ENCODE measurements around the gene TRIM41.
A peak's percentile ranks its signal among the peaks of the same experiment; 100 is the strongest.

Gene TRIM41

GRCh38 chr5:181189962-181190710, 32.9 kb upstream of the TRIM41 start:
- H3K9me3 ChIP-seq (ENCODE audit: insufficient read depth, low read length) = no peaks in the 10 kb centered on the region
- no peaks in the 10 kb centered on the region for H3K27me3 ChIP-seq (ENCODE audit: low read length)
- H3K9me2 ChIP-seq (replicated peaks; ENCODE audit: insufficient read depth, low read length) = no peaks in the 10 kb centered on the region
- TF ChIP-seq CTCF (IDR thresholded peaks at IDR 0.05; ENCODE audit: insufficient read depth, low read length, poor library complexity, severe bottlenecking) (no peak), EZH2phosphoT487 (conservative IDR thresholded peaks at IDR 0.05; ENCODE audit: low read length) (no peak)
- H3K79me2 ChIP-seq (ENCODE audit: insufficient read depth, low read length) = no peaks in the 10 kb centered on the region
- H3K27ac ChIP-seq (ENCODE audit: low read depth, low read length) = peak overlapping the region; percentile 75
- peak overlapping the region; percentile 73 for H3K4me3 ChIP-seq (ENCODE audit: insufficient read depth, low read length, poor library complexity, severe bottlenecking)
- no peaks in the 10 kb centered on the region for H4K20me1 ChIP-seq (ENCODE audit: low read depth, low read length)
- peak overlapping the region; percentile 78 for H3K9ac ChIP-seq (ENCODE audit: low read length)
- peaks cover 39% of the 10 kb centered on the region for H3F3A ChIP-seq (ENCODE audit: insufficient read depth)
- H3K36me3 ChIP-seq (ENCODE audit: low read length) = no peaks in the 10 kb centered on the region
- peak overlapping the region; percentile 97 for H2AFZ ChIP-seq (ENCODE audit: low read depth, low read length, severe bottlenecking)
- H3K4me2 ChIP-seq (ENCODE audit: low read depth, low read length, poor library complexity, severe bottlenecking) = peak overlapping the region; percentile 89

- peaks cover 38% of the 10 kb centered on the region for H3F3A ChIP-seq (ENCODE audit: insufficient read depth)
- H2AFZ ChIP-seq (ENCODE audit: low read depth, low read length, severe bottlenecking) = peak overlapping the region; percentile 97
- H4K20me1 ChIP-seq (ENCODE audit: low read depth, low read length) = no peaks in the 10 kb centered on the region
- peak overlapping the region; percentile 78 for H3K9ac ChIP-seq (ENCODE audit: low read length)
- H3K27me3 ChIP-seq (ENCODE audit: low read length) = no peaks in the 10 kb centered on the region
- TF ChIP-seq EZH2phosphoT487 (conservative IDR thresholded peaks at IDR 0.05; ENCODE audit: low read length) (no peak), CTCF (IDR thresholded peaks at IDR 0.05; ENCODE audit: insufficient read depth, low read length, poor library complexity, severe bottlenecking) (peak; percentile 63)
- H3K4me3 ChIP-seq (ENCODE audit: insufficient read depth, low read length, poor library complexity, severe bottlenecking) = peak overlapping the region; percentile 73
- H3K36me3 ChIP-seq (ENCODE audit: low read length) = no peaks in the 10 kb centered on the region
- H3K9me3 ChIP-seq (ENCODE audit: insufficient read depth, low read length) = no peaks in the 10 kb centered on the region
- H3K79me2 ChIP-seq (ENCODE audit: insufficient read depth, low read length) = no peaks in the 10 kb centered on the region
- H3K9me2 ChIP-seq (replicated peaks; ENCODE audit: insufficient read depth, low read length) = no peaks in the 10 kb centered on the region
- H3K4me2 ChIP-seq (ENCODE audit: low read depth, low read length, poor library complexity, severe bottlenecking) = peak overlapping the region; percentile 89
- H3K27ac ChIP-seq (ENCODE audit: low read depth, low read length) = peak overlapping the region; percentile 75
These were observed 32.2 kb upstream of the TRIM41 start for GRCh38 chr5:181190711-181191525.

- Histone ChIP-seq H3K36me3 (ENCODE audit: low read length) (no peaks in the 10 kb centered on the region), H3K9ac (ENCODE audit: low read length) (peak overlapping the region; percentile 78), H2AFZ (ENCODE audit: low read depth, low read length, severe bottlenecking) (peak overlapping the region; percentile 97), H3F3A (ENCODE audit: insufficient read depth) (peaks cover 30% of the 10 kb centered on the region), H4K20me1 (ENCODE audit: low read depth, low read length) (no peaks in the 10 kb centered on the region), H3K4me2 (ENCODE audit: low read depth, low read length, poor library complexity, severe bottlenecking) (peak overlapping the region; percentile 89), H3K27ac (ENCODE audit: low read depth, low read length) (peak overlapping the region; percentile 75), H3K27me3 (ENCODE audit: low read length) (no peaks in the 10 kb centered on the region), H3K9me2 (replicated peaks; ENCODE audit: insufficient read depth, low read length) (no peaks in the 10 kb centered on the region), H3K9me3 (ENCODE audit: insufficient read depth, low read length) (no peaks in the 10 kb centered on the region), H3K4me3 (ENCODE audit: insufficient read depth, low read length, poor library complexity, severe bottlenecking) (peak overlapping the region; percentile 73), H3K79me2 (ENCODE audit: insufficient read depth, low read length) (no peaks in the 10 kb centered on the region)
- TF ChIP-seq EZH2phosphoT487 (conservative IDR thresholded peaks at IDR 0.05; ENCODE audit: low read length) (no peak), CTCF (IDR thresholded peaks at IDR 0.05; ENCODE audit: insufficient read depth, low read length, poor library complexity, severe bottlenecking) (no peak)
These were observed 31.4 kb upstream of the TRIM41 start for GRCh38 chr5:181191526-181192336.

Data from SU-DHL-6 (cell line).